Measurements from ENCODE around the gene SH3GL1.

GRCh38 chr19:4369109-4369887 is 31.0 kb downstream of the SH3GL1 start:
- TF ChIP-seq CTCF (IDR thresholded peaks at IDR 0.05; ENCODE audit: low read length): no peak
- no peak for TF ChIP-seq EZH2 (IDR thresholded peaks at IDR 0.05; ENCODE audit: borderline replicate concordance, low read length)
